MCF 10A (cell line): ENCODE measurements around the gene MAML1. TPM values are rescaled to one million over a fixed set of nuclear protein-coding genes. Genes with fewer than 3 reads are reported as not detected.
A peak's percentile ranks its signal among the peaks of the same experiment; 100 is the strongest.
"Not testable (repeated sequence)": the region's sequence is repeated elsewhere in the genome, so short reads cannot be mapped to it uniquely, and the experiment has no call there.

ENCODE experiments used
- BruUV-seq: library from RNA; stranded (reverse); fragments of 400-500 nt; replicated peaks from 2 replicates; lab custom pipeline; 2021; lab: Mats Ljungman, UMichigan
- CTCF ChIA-PET: fragments of 300-600 bp; sonication (Branson Sonifier 250); formaldehyde crosslinking; extraction: SDS; loops from one replicate; lab custom pipeline; 2021; ENCODE audit warnings: antibody characterized with exemption, inconsistent platforms; lab: Yijun Ruan, JAX
- POLR2A ChIA-PET: fragments of 300-600, 350-650 bp; sonication (Branson Sonifier 250); formaldehyde crosslinking; extraction: SDS; loops from one replicate; lab custom pipeline; 2020; ENCODE audit warnings: antibody characterized with exemption, inconsistent platforms; lab: Yijun Ruan, JAX
- DNase-seq: peaks from one replicate; pipeline ENCODE4 v3.0.0-alpha.2; 2018; ENCODE audit not compliant: unreplicated experiment
- H3K27ac Mint-ChIP-seq: one replicate; pipeline ENCODE4 v1.8.0; 2022; ENCODE audit warnings: mild to moderate bottlenecking, low read depth, mixed read lengths; ENCODE audit not compliant: unreplicated experiment
- H3K27me3 Mint-ChIP-seq: one replicate; pipeline ENCODE4 v1.8.0; 2022; ENCODE audit warnings: mixed read lengths; ENCODE audit not compliant: insufficient read depth, unreplicated experiment
- H3K36me3 Mint-ChIP-seq: one replicate; pipeline ENCODE4 v1.8.0; 2022; ENCODE audit warnings: mild to moderate bottlenecking, moderate library complexity, mixed read lengths; ENCODE audit not compliant: insufficient read depth, unreplicated experiment
- H3K4me1 Mint-ChIP-seq: one replicate; pipeline ENCODE4 v1.8.0; 2022; ENCODE audit warnings: mixed read lengths; ENCODE audit not compliant: insufficient read depth, unreplicated experiment
- H3K4me3 Mint-ChIP-seq: one replicate; pipeline ENCODE4 v1.8.0; 2022; ENCODE audit warnings: mild to moderate bottlenecking, moderate library complexity, mixed read lengths; ENCODE audit not compliant: unreplicated experiment
- H3K9me3 Mint-ChIP-seq: one replicate; pipeline ENCODE4 v1.8.0; 2022; ENCODE audit warnings: mixed read lengths; ENCODE audit not compliant: unreplicated experiment
- intact Hi-C: fragments of 100-400 bp; cut with micrococcal nuclease; formaldehyde crosslinking; loops from 2 replicates; pipeline ENCODE4 v1.14.1; 2022
- total RNA-seq: library from RNA; stranded (reverse); gene quantifications from 2 replicates; pipeline ENCODE4 v1.2.3, GENCODE V29; 2022
- TF ChIP-seq, protein P1 (sequence below): fragments of 200-600 bp; IDR thresholded peaks from one replicate; pipeline ENCODE4 v1.8.0; 2022; ENCODE audit warnings: antibody characterized with exemption, mild to moderate bottlenecking; ENCODE audit not compliant: unreplicated experiment

The MAML1 gene
- total RNA-seq, 1 experiment from 2014 or later = 38.4 TPM

- intact Hi-C loops = loop anchor here (5.0 kb wide), 1 partner anchor 72 kb away; no protein-coding TSS in a partner anchor
- ChIA-PET CTCF (interaction anchor here (0.6 to 1.7 kb wide), 3 partner anchors 20 to 1222 kb away, joined by 3 to 5 read pairs (median 4); no protein-coding TSS in a partner anchor), POLR2A (interaction anchor here (0.6 to 6.9 kb wide), 14 partner anchors 8 to 347 kb away, joined by 3 to 137 read pairs (median 4); partner anchors contain the start of genes CANX, HNRNPH1 and MGAT4B)
- Mint-ChIP-seq H3K27me3 (no peaks in the 10 kb centered on the region), H3K9me3 (no peaks in the 10 kb centered on the region), H3K36me3 (peaks cover 47% of the 10 kb centered on the region), H3K27ac (peak overlapping the region; percentile 58), H3K4me1 (peaks cover 35% of the 10 kb centered on the region), H3K4me3 (peak overlapping the region; percentile 91)
- BruUV-seq = no TSS peak
- TF ChIP-seq, protein P1, sequence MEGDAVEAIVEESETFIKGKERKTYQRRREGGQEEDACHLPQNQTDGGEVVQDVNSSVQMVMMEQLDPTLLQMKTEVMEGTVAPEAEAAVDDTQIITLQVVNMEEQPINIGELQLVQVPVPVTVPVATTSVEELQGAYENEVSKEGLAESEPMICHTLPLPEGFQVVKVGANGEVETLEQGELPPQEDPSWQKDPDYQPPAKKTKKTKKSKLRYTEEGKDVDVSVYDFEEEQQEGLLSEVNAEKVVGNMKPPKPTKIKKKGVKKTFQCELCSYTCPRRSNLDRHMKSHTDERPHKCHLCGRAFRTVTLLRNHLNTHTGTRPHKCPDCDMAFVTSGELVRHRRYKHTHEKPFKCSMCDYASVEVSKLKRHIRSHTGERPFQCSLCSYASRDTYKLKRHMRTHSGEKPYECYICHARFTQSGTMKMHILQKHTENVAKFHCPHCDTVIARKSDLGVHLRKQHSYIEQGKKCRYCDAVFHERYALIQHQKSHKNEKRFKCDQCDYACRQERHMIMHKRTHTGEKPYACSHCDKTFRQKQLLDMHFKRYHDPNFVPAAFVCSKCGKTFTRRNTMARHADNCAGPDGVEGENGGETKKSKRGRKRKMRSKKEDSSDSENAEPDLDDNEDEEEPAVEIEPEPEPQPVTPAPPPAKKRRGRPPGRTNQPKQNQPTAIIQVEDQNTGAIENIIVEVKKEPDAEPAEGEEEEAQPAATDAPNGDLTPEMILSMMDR = no peak
- DNase-seq = no peak
Observed at GRCh38 chr5:179734536-179735164, 2.0 kb downstream of the MAML1 start.

DNA sequence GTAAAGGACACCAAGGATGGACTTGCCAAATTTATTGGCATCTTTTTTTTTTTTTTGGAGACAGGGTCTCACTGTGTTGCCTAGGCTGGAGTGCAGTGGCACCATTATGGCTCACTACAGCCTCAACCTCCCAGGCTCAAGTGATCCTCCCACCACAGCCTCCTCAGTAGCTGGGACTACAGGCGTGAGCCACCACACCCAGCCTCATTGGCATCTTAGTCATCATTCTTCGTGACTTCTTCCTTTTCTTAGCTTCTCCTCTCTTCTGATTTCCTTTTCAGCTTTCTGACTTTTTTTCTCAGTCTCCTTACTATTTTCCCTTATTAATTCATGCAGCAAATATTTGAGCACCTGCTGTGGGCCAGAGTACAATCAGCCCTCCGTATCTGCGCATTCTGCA lies 6.1 kb downstream of the MAML1 start:
- Mint-ChIP-seq H3K4me1 (peaks cover 39% of the 10 kb centered on the region), H3K36me3 (peaks cover 51% of the 10 kb centered on the region), H3K9me3 (no peaks in the 10 kb centered on the region), H3K27me3 (no peaks in the 10 kb centered on the region), H3K27ac (peak overlapping the region; percentile 3), H3K4me3 (no peak overlapping the region)
- intact Hi-C loops = no loop called here
- BruUV-seq = no TSS peak
- TF ChIP-seq, protein P1 = no peak
- CTCF ChIA-PET = interaction anchor here (0.9 to 3.3 kb wide), 3 partner anchors 11 to 25 kb away, joined by 3 to 16 read pairs (median 11); no protein-coding TSS in a partner anchor
- DNase-seq = no peak
- POLR2A ChIA-PET = interaction anchor here (1.1 kb wide), 2 partner anchors 69 to 115 kb away, joined by 3 read pairs; partner anchors contain the start of gene HNRNPH1

GRCh38 chr5:179744106-179744505 lies 11.5 kb downstream of the MAML1 start:
- intact Hi-C loops, H3K9me3 Mint-ChIP-seq, DNase-seq, BruUV-seq, H3K27me3 Mint-ChIP-seq, H3K4me3 Mint-ChIP-seq, H3K27ac Mint-ChIP-seq: not testable (repeated sequence)
- Mint-ChIP-seq H3K36me3 (peaks cover 62% of the 10 kb centered on the region), H3K4me1 (peaks cover 17% of the 10 kb centered on the region)
- ChIA-PET CTCF (interaction anchor here (0.7 to 4.3 kb wide), 3 partner anchors 11 to 63 kb away, joined by 3 to 19 read pairs (median 6); partner anchors contain the start of gene CBY3), POLR2A (interaction anchor here (0.6 to 2.0 kb wide), 4 partner anchors 11 to 106 kb away, joined by 3 to 4 read pairs (median 4); no protein-coding TSS in a partner anchor)

GRCh38 chr5:179746872-179747271 lies 14.2 kb downstream of the MAML1 start:
- no peaks in the 10 kb centered on the region for H3K9me3 Mint-ChIP-seq
- CTCF ChIA-PET = interaction anchor here (1.2 kb wide), 1 partner anchor 16 kb away, joined by 4 read pairs; no protein-coding TSS in a partner anchor
- no peak for DNase-seq
- intact Hi-C loops = no loop called here
- TF ChIP-seq, protein P1 = no peak
- H3K36me3 Mint-ChIP-seq = peaks cover 57% of the 10 kb centered on the region
- no peak overlapping the region for H3K27ac Mint-ChIP-seq
- no TSS peak for BruUV-seq
- no peaks in the 10 kb centered on the region for H3K27me3 Mint-ChIP-seq
- no peak overlapping the region for H3K4me3 Mint-ChIP-seq
- peaks cover 7% of the 10 kb centered on the region for H3K4me1 Mint-ChIP-seq
- POLR2A ChIA-PET = no interaction called here
